Endodermal cell (in vitro differentiated cells): ENCODE results near the gene ZIC5. TPM values are rescaled to one million over a fixed set of nuclear protein-coding genes. Genes with fewer than 3 reads are reported as not detected.

Experiments used
- DNase-seq: peaks from one replicate; pipeline ENCODE4 v3.0.0-alpha.2; 2017
- H3K27ac ChIP-seq: 2 replicates; pipeline ENCODE4 v1.5.1; 2013; ENCODE audit warnings: mild to moderate bottlenecking, low read depth, low read length, moderate library complexity
- H3K27me3 ChIP-seq: 2 replicates; pipeline ENCODE4 v1.6.1; 2013; ENCODE audit warnings: mild to moderate bottlenecking, low read length, moderate library complexity; ENCODE audit not compliant: insufficient read depth, control insufficient read depth, poor library complexity, severe bottlenecking
- H3K36me3 ChIP-seq: 2 replicates; pipeline ENCODE4 v1.7.0; 2013; ENCODE audit warnings: mild to moderate bottlenecking, low read length, moderate library complexity; ENCODE audit not compliant: control insufficient read depth, insufficient read depth
- H3K4me1 ChIP-seq: one replicate; pipeline ENCODE4 v1.7.0; 2013; ENCODE audit warnings: low read length; ENCODE audit not compliant: control insufficient read depth, insufficient read depth
- H3K4me3 ChIP-seq: 2 replicates; pipeline ENCODE4 v1.5.1; 2013; ENCODE audit warnings: mild to moderate bottlenecking, low read length, moderate library complexity
- H3K9ac ChIP-seq: 2 replicates; pipeline ENCODE4 v1.6.1; 2013; ENCODE audit warnings: mild to moderate bottlenecking, low read length, moderate library complexity; ENCODE audit not compliant: poor library complexity, severe bottlenecking; ENCODE audit errors: extremely low read depth
- H3K9me3 ChIP-seq: 2 replicates; pipeline ENCODE4 v1.6.1; 2013; ENCODE audit warnings: mild to moderate bottlenecking, low read length, moderate library complexity; ENCODE audit not compliant: control insufficient read depth
- H3K27ac Mint-ChIP-seq: 2 replicates; pipeline ENCODE4 v1.8.0; 2020; ENCODE audit warnings: mixed read lengths
- H3K27me3 Mint-ChIP-seq: 2 replicates; pipeline ENCODE4 v1.8.0; 2021; ENCODE audit warnings: mild to moderate bottlenecking, mixed read lengths; ENCODE audit not compliant: insufficient read depth
- H3K36me3 Mint-ChIP-seq: 2 replicates; pipeline ENCODE4 v1.8.0; 2020; ENCODE audit warnings: low read depth, mixed read lengths
- H3K4me1 Mint-ChIP-seq: 2 replicates; pipeline ENCODE4 v1.8.0; 2020; ENCODE audit warnings: mixed read lengths
- H3K4me3 Mint-ChIP-seq: 2 replicates; pipeline ENCODE4 v1.8.0; 2020; ENCODE audit warnings: mild to moderate bottlenecking, moderate library complexity, mixed read lengths
- H3K9me3 Mint-ChIP-seq: 2 replicates; pipeline ENCODE4 v1.8.0; 2020; ENCODE audit warnings: mild to moderate bottlenecking, mixed read lengths
- CTCF ChIP-seq: fragments of 200-600 bp; sonication (generic); conservative IDR thresholded peaks from 2 replicates; pipeline ENCODE4 v1.5.0; 2021; ENCODE audit warnings: antibody characterized with exemption, mild to moderate bottlenecking
- WGBS, 2 experiments: methylation state at CpG; one replicate each; pipeline versions ENCODE4 v1.1.5 to v1.1.7; 2013; ENCODE audit warnings: missing lambda C conversion rate in 2 of 2, mixed read lengths in 1 of 2; ENCODE audit not compliant: insufficient coverage in 1 of 2, insufficient read length in 1 of 2; 5-methylcytosine and 5-hydroxymethylcytosine counted together
- total RNA-seq, 2 donors: library from RNA; stranded (reverse); fragmentation: NEBNext Ultra II Directional in 1 of 2; extraction: Animal tissue kit (Norgen Biotek cat#: 25700) in 1 of 2; gene quantifications; 2 replicates in 1 of 2; 3 replicates in 1 of 2; pipeline ENCODE4 v1.2.1, GENCODE V29; 2021

Gene ZIC5
- total RNA-seq, 2 donors from 2014 or later, result 11.0 to 13.7 TPM

- 50 to 63% methylated on average over 2 to 5 of the region's 8 CpGs for WGBS, 2 experiments
- Histone ChIP-seq H3K36me3 (no peaks in the 10 kb centered on the region), H3K4me1 (no peaks in the 10 kb centered on the region), H3K9ac (no peak overlapping the region), H3K27ac (peak overlapping the region; percentile 70), H3K9me3 (no peaks in the 10 kb centered on the region), H3K27me3 (peaks cover 48% of the 10 kb centered on the region), H3K4me3 (no peak overlapping the region)
- Mint-ChIP-seq H3K9me3 (no peaks in the 10 kb centered on the region), H3K4me1 (peaks cover 17% of the 10 kb centered on the region), H3K27ac (no peak overlapping the region), H3K36me3 (no peaks in the 10 kb centered on the region), H3K4me3 (no peak overlapping the region), H3K27me3 (peaks cover 61% of the 10 kb centered on the region)
- peak; percentile 63 for DNase-seq
- no peak for TF ChIP-seq CTCF
Observed at GRCh38 chr13:99949679-99950413, 21.7 kb downstream of the ZIC5 start.

- no peaks in the 10 kb centered on the region for H3K4me1 ChIP-seq
- no peak overlapping the region for H3K9ac ChIP-seq
- H3K36me3 ChIP-seq, result no peaks in the 10 kb centered on the region
- no peaks in the 10 kb centered on the region for H3K9me3 ChIP-seq
- no peak overlapping the region for H3K4me3 ChIP-seq
- Mint-ChIP-seq H3K36me3 (no peaks in the 10 kb centered on the region), H3K4me3 (no peak overlapping the region), H3K9me3 (no peaks in the 10 kb centered on the region), H3K27ac (no peak overlapping the region), H3K27me3 (peaks cover 54% of the 10 kb centered on the region), H3K4me1 (peaks cover 16% of the 10 kb centered on the region)
- WGBS, 2 experiments, result 89 to 94% methylated on average over 9 to 10 of the region's 10 CpGs
- H3K27me3 ChIP-seq, result peaks cover 40% of the 10 kb centered on the region
- no peak for TF ChIP-seq CTCF
- DNase-seq, result no peak
- peak overlapping the region; percentile 70 for H3K27ac ChIP-seq
Observed at GRCh38 chr13:99948907-99949678, 22.5 kb downstream of the ZIC5 start.

- Histone ChIP-seq H3K4me1 (no peaks in the 10 kb centered on the region), H3K36me3 (no peaks in the 10 kb centered on the region), H3K4me3 (no peak overlapping the region), H3K9me3 (no peaks in the 10 kb centered on the region), H3K9ac (no peak overlapping the region), H3K27me3 (peaks cover 33% of the 10 kb centered on the region), H3K27ac (no peak overlapping the region)
- TF ChIP-seq CTCF, result no peak
- no peak for DNase-seq
- 93 to 98% methylated on average over 4 of the region's 4 CpGs for WGBS, 2 experiments
- Mint-ChIP-seq H3K9me3 (no peaks in the 10 kb centered on the region), H3K27ac (no peak overlapping the region), H3K36me3 (no peaks in the 10 kb centered on the region), H3K4me1 (peaks cover 16% of the 10 kb centered on the region), H3K27me3 (peaks cover 51% of the 10 kb centered on the region), H3K4me3 (no peak overlapping the region)
Observed at GRCh38 chr13:99948411-99948810, 23.2 kb downstream of the ZIC5 start.
